Panc1 (cell line): ENCODE measurements around the gene AMPH. TPM values are rescaled to one million over a fixed set of nuclear protein-coding genes. Genes with fewer than 3 reads are reported as not detected.
"Not testable (repeated sequence)": the region's sequence is repeated elsewhere in the genome, so short reads cannot be mapped to it uniquely, and the experiment has no call there.

Source experiments
- ATAC-seq: fragments of 200-7000 bp; cut with Tn5 transposase; 2 replicates; pipeline ENCODE4 v1.9.1; 2020; ENCODE audit warnings: mild to moderate bottlenecking, moderate library complexity
- BruUV-seq: library from RNA; stranded (reverse); fragments of 400-500 nt; replicated peaks from 2 replicates; lab custom pipeline; 2021; lab: Mats Ljungman, UMichigan
- CTCF ChIA-PET: fragments of 300-600 bp; sonication (Branson Sonifier 250); formaldehyde crosslinking; loops from one replicate; lab custom pipeline; 2022; ENCODE audit warnings: antibody characterized with exemption; lab: Charles Lee
- POLR2A ChIA-PET: fragments of 300-600 bp; sonication (Branson Sonifier 250); formaldehyde crosslinking; loops from one replicate; lab custom pipeline; 2022; ENCODE audit warnings: antibody characterized with exemption; lab: Charles Lee
- DNase-seq: peaks from one replicate; pipeline ENCODE4 v3.0.0-alpha.2; 2010; ENCODE audit warnings: low read depth, low spot score
- H3K27ac ChIP-seq: 2 replicates; pipeline ENCODE4 v1.5.1; 2011; ENCODE audit warnings: mild to moderate bottlenecking, low read length, inconsistent platforms
- H3K27me3 ChIP-seq: fragments of 200-500 bp; sonication (Bioruptor generic); 2 replicates; pipeline ENCODE4 v1.6.0; 2014; ENCODE audit warnings: low read length, inconsistent platforms; ENCODE audit not compliant: control insufficient read depth, insufficient read depth
- H3K36me3 ChIP-seq: fragments of 200-500 bp; sonication (Bioruptor generic); 2 replicates; pipeline ENCODE4 v1.5.1; 2014; ENCODE audit warnings: inconsistent platforms, mild to moderate bottlenecking, low read length, moderate library complexity; ENCODE audit not compliant: control insufficient read depth, insufficient read depth
- H3K4me1 ChIP-seq: 2 replicates; pipeline ENCODE4 v1.5.1; 2011; ENCODE audit warnings: inconsistent platforms, mild to moderate bottlenecking, low read length, moderate library complexity; ENCODE audit not compliant: control insufficient read depth, insufficient read depth
- H3K4me3 ChIP-seq, 2 experiments: 2 replicates each; pipeline ENCODE4 v1.5.1; 2011 to 2012; ENCODE audit warnings: low read depth in 2 of 2, low read length in 2 of 2, mild to moderate bottlenecking in 2 of 2, inconsistent platforms in 1 of 2, moderate library complexity in 1 of 2
- H3K9me3 ChIP-seq: fragments of 200-500 bp; sonication (Bioruptor generic); 2 replicates; pipeline ENCODE4 v1.5.1; 2014; ENCODE audit warnings: low read depth, mild to moderate bottlenecking, inconsistent platforms, low read length, moderate library complexity; ENCODE audit not compliant: control insufficient read depth, insufficient read depth
- POLR2AphosphoS5 ChIP-seq: IDR thresholded peaks from 2 replicates; pipeline ENCODE4 v1.6.1; 2012; ENCODE audit warnings: mild to moderate bottlenecking, low read depth, low read length, moderate library complexity
- SIN3A ChIP-seq: IDR thresholded peaks from 2 replicates; pipeline ENCODE4 v1.6.1; 2012; ENCODE audit warnings: low read depth, mild to moderate bottlenecking, low read length, moderate library complexity, borderline replicate concordance; ENCODE audit not compliant: insufficient read depth
- TCF7L2 ChIP-seq: IDR thresholded peaks from 2 replicates; pipeline ENCODE4 v1.6.1; 2011; ENCODE audit warnings: mild to moderate bottlenecking, low read depth, low read length, inconsistent platforms
- in situ Hi-C: cut with HindIII; loops from 2 replicates; pipeline ENCODE4 v1.10.0; 2016; ENCODE audit warnings: low sequenced_read_pairs, low pct_unique_long_range_greater_than_20kb
- intact Hi-C: fragments of 100-400 bp; cut with micrococcal nuclease; formaldehyde crosslinking; loops from one replicate; pipeline ENCODE4 v1.10.0; 2022; ENCODE audit not compliant: unreplicated experiment
- total RNA-seq: library from RNA; stranded (reverse); gene quantifications from one replicate; pipeline ENCODE4 v1.2.1, GENCODE V29; 2021; ENCODE audit not compliant: unreplicated experiment
- TF ChIP-seq, protein P1 (sequence below): fragments of 450-650 bp; IDR thresholded peaks from 2 replicates; pipeline ENCODE4 v1.5.1; 2017; ENCODE audit warnings: mild to moderate bottlenecking
- TF ChIP-seq, protein P2 (sequence below), 2 experiments: IDR thresholded peaks; 2 replicates each; pipeline ENCODE4 v1.6.1; 2011 to 2012; ENCODE audit warnings: low read depth in 2 of 2, control low read depth in 1 of 2, low read length in 1 of 2, mild to moderate bottlenecking in 1 of 2, moderate library complexity in 1 of 2; ENCODE audit not compliant: insufficient read depth in 1 of 2

Gene AMPH
- total RNA-seq, 1 experiment from 2014 or later, result not detected

DNA sequence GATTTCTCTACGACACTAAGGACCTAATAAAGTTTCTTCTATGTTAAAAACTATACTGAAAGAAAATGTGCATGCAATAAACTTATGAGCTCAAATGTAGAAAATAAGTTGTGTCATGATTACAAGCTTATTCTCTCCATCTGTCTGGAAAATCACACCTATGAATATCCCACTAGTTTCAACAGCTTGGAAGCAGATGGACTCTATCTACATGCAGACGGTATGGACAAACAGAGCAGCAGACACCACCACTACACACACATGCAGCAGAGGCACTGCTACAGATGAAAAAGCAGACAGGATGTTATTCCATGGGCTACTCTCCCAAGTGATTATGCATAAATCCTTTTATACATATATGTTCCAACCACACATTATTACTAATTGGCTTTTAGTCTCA is 234.3 kb downstream of the AMPH start:
- ATAC-seq, result no peak
- in situ Hi-C loops, result no loop called here
- no TSS peak for BruUV-seq

DNA sequence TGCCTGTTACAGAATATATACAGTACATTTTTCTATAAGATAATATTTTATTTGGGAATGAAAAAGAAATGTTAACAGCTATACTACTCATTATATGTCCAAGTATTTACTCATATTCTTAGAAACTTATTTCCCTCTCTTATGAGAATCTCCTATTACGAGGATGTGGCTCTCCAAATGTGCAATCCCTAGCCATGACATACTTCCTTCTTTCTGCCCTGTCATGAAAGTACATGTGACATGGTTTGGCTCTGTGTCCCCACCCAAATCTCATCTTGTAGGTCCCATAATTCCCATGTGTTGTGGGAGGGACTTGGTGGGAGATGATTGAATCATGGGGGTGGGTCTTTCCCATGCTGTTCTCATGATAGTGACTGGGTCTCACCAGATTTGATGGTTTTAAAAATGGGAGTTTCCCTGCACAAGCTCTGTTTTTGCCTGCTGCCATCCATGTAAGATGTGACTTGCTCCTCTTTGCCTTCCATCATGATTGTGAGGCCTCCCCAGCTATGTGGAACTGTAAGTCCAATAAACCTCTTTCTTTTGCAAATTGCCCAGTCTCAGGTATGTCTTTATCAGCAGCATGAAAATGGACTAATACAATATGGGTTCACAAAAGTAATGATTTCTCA is 235.1 kb downstream of the AMPH start:
- BruUV-seq, H3K4me1 ChIP-seq, H3K9me3 ChIP-seq, H3K27ac ChIP-seq, CTCF ChIA-PET, ATAC-seq, POLR2A ChIA-PET, in situ Hi-C loops, H3K27me3 ChIP-seq, DNase-seq, H3K36me3 ChIP-seq, H3K4me3 ChIP-seq: not testable (repeated sequence)
- intact Hi-C loops, result loop anchor here (10.0 kb wide), 2 partner anchors 349 to 1129 kb away; no protein-coding TSS in a partner anchor

More for the DNA sequence above, 234.3 kb downstream of the AMPH start:
- H3K4me1 ChIP-seq, result 0 out of 2 replicates have a peak, but pooled peaks cover 2% of the 10 kb centered on the region
- no peaks in the 10 kb centered on the region for H3K36me3 ChIP-seq
- ChIA-PET POLR2A (no interaction called here), CTCF (no interaction called here)
- H3K27ac ChIP-seq, result no peak overlapping the region
- intact Hi-C loops, result loop anchor here (10.0 kb wide), 2 partner anchors 348 to 1128 kb away; no protein-coding TSS in a partner anchor
- H3K4me3 ChIP-seq, result no peak overlapping the region
- DNase-seq, result no peak
- no peaks in the 10 kb centered on the region for H3K9me3 ChIP-seq
- TF ChIP-seq, protein P1, sequence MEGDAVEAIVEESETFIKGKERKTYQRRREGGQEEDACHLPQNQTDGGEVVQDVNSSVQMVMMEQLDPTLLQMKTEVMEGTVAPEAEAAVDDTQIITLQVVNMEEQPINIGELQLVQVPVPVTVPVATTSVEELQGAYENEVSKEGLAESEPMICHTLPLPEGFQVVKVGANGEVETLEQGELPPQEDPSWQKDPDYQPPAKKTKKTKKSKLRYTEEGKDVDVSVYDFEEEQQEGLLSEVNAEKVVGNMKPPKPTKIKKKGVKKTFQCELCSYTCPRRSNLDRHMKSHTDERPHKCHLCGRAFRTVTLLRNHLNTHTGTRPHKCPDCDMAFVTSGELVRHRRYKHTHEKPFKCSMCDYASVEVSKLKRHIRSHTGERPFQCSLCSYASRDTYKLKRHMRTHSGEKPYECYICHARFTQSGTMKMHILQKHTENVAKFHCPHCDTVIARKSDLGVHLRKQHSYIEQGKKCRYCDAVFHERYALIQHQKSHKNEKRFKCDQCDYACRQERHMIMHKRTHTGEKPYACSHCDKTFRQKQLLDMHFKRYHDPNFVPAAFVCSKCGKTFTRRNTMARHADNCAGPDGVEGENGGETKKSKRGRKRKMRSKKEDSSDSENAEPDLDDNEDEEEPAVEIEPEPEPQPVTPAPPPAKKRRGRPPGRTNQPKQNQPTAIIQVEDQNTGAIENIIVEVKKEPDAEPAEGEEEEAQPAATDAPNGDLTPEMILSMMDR, result no peak
- TF ChIP-seq, protein P2, sequence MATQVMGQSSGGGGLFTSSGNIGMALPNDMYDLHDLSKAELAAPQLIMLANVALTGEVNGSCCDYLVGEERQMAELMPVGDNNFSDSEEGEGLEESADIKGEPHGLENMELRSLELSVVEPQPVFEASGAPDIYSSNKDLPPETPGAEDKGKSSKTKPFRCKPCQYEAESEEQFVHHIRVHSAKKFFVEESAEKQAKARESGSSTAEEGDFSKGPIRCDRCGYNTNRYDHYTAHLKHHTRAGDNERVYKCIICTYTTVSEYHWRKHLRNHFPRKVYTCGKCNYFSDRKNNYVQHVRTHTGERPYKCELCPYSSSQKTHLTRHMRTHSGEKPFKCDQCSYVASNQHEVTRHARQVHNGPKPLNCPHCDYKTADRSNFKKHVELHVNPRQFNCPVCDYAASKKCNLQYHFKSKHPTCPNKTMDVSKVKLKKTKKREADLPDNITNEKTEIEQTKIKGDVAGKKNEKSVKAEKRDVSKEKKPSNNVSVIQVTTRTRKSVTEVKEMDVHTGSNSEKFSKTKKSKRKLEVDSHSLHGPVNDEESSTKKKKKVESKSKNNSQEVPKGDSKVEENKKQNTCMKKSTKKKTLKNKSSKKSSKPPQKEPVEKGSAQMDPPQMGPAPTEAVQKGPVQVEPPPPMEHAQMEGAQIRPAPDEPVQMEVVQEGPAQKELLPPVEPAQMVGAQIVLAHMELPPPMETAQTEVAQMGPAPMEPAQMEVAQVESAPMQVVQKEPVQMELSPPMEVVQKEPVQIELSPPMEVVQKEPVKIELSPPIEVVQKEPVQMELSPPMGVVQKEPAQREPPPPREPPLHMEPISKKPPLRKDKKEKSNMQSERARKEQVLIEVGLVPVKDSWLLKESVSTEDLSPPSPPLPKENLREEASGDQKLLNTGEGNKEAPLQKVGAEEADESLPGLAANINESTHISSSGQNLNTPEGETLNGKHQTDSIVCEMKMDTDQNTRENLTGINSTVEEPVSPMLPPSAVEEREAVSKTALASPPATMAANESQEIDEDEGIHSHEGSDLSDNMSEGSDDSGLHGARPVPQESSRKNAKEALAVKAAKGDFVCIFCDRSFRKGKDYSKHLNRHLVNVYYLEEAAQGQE (IDR thresholded peaks at IDR 0.05; ENCODE audit: insufficient read depth in 1 of 2, low read depth in 2 of 2, low read length in 1 of 2), result no peak
- TF ChIP-seq SIN3A, result no peak
- TF ChIP-seq POLR2AphosphoS5, result no peak
- TF ChIP-seq TCF7L2, result no peak
- H3K27me3 ChIP-seq, result peaks cover 6% of the 10 kb centered on the region

DNA sequence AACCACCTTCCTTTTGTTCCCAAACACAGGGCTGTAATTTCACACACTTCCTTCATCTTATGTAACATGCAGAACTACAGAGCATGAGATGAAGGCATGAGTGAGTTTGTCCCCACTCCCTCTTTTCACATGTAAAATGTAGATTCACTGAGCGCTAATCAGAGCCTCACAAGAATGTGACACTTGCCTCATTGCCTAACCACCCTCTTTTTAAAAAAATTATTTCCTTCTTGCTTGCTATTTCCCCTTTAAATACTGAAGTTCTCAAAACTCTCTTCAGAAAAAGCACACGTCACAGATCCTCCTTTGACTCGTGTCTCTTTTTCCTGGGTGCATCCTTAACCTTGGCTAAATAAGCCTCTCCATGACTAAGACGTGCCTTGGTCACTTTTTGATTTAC is 236.5 kb downstream of the AMPH start:
- no peaks in the 10 kb centered on the region for H3K9me3 ChIP-seq
- POLR2A ChIA-PET, result no interaction called here
- intact Hi-C loops (loop anchor here (10.0 kb wide), 2 partner anchors 350 to 1130 kb away; no protein-coding TSS in a partner anchor), in situ Hi-C loops (no loop called here)
- DNase-seq (no peak), ATAC-seq (no peak)
- TF ChIP-seq POLR2AphosphoS5 (no peak), SIN3A (no peak), TCF7L2 (no peak)
- TF ChIP-seq, protein P2 (IDR thresholded peaks at IDR 0.05; ENCODE audit: insufficient read depth in 1 of 2, low read depth in 2 of 2, low read length in 1 of 2), result no peak
- TF ChIP-seq, protein P1, result no peak
- no peak overlapping the region for H3K4me3 ChIP-seq
- 0 out of 2 replicates have a peak, but pooled peaks cover 2% of the 10 kb centered on the region for H3K4me1 ChIP-seq
- H3K27ac ChIP-seq, result no peak overlapping the region
- H3K27me3 ChIP-seq, result peaks cover 6% of the 10 kb centered on the region
- CTCF ChIA-PET, result no interaction called here
- no TSS peak for BruUV-seq
- no peaks in the 10 kb centered on the region for H3K36me3 ChIP-seq
